Cerebellar cortex (tissue), 1 donor: ENCODE results near the gene SOAT2.

ENCODE experiments used
- DNase-seq: peaks from one replicate; pipeline ENCODE4 v3.0.0-alpha.2; 2015; ENCODE audit warnings: low spot score

SOAT2 gene, protein sequence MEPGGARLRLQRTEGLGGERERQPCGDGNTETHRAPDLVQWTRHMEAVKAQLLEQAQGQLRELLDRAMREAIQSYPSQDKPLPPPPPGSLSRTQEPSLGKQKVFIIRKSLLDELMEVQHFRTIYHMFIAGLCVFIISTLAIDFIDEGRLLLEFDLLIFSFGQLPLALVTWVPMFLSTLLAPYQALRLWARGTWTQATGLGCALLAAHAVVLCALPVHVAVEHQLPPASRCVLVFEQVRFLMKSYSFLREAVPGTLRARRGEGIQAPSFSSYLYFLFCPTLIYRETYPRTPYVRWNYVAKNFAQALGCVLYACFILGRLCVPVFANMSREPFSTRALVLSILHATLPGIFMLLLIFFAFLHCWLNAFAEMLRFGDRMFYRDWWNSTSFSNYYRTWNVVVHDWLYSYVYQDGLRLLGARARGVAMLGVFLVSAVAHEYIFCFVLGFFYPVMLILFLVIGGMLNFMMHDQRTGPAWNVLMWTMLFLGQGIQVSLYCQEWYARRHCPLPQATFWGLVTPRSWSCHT

DNA sequence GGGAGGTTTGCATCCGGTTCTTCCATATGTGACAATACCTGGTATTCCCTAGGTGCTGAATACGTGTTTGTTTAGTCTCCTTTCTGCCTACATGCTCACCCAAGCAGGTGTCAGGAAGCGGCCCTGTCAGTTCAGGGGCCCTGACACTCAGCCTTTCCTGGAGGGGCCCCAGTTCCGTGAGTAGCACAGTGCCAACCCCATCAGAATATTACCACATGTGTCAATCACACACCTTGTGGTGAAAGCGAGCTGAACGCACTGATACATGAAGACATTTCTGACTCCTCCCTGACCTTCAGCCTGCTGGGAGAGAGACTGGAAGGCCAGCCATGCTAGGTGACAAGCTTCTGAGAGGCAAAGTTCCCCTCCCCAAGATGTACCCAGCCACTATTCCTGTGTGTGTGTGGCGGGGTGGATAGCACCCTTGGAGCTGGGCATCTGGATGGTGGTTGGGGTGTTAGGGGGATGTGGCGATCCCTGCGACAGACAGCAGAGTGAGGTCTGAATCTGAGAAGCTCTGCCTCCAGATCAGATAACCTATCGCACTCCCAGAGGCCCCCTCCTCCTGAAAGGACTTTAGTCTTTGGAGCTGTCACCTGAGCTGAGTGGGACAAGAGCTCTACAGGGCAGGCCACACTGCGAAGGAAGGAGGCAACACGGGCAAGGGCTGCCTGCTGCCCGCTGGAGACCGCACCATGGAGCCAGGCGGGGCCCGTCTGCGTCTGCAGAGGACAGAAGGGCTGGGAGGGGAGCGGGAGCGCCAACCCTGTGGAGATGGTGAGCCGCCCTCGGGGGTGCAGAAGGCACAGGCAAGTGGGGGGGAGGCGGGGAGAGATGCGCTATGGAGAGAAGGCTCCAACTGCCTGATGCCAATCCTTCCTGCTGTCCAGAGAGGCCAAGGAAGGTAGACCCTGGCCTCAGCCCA, at the start of gene SOAT2:
TSS of gene SOAT2 (plus strand) at position 604 of the 925 bp plus-strand sequence. CDS start at position 696, 92 bp downstream.
- no peak for DNase-seq

DNA sequence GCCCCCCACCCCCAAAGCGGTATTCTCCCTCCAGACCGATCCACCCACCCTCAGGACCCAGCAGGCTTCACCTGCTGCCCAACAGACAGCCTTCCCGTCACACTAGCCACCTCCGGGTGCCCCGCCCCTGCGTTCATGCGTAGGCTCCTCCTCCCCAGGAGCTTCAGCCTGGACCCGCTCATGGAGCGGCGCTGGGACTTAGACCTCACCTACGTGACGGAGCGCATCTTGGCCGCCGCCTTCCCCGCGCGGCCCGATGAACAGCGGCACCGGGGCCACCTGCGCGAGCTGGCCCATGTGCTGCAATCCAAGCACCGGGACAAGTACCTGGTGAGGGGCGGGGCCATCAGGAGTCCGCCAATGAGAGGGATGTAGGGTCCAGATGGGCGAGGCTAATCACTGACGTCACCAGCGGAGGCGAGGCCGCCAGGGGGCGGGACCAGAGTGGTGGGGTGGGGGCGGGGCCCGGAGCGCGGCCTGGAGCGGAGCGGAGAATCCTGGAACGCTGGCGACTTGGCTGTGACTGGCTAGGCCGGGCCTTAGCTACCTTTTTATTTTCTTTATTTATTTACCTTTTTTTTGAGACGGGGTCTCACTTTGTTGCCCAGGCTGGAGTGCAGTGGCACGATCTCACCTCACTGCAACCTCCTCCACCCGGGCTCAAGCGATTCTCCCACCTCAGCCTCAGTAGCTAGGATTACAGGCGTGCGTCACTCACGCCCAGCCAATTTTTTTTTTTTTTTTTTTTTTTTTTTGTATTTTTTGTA, 49.0 kb upstream of the SOAT2 start:
- peak; percentile 98 for DNase-seq

DNA sequence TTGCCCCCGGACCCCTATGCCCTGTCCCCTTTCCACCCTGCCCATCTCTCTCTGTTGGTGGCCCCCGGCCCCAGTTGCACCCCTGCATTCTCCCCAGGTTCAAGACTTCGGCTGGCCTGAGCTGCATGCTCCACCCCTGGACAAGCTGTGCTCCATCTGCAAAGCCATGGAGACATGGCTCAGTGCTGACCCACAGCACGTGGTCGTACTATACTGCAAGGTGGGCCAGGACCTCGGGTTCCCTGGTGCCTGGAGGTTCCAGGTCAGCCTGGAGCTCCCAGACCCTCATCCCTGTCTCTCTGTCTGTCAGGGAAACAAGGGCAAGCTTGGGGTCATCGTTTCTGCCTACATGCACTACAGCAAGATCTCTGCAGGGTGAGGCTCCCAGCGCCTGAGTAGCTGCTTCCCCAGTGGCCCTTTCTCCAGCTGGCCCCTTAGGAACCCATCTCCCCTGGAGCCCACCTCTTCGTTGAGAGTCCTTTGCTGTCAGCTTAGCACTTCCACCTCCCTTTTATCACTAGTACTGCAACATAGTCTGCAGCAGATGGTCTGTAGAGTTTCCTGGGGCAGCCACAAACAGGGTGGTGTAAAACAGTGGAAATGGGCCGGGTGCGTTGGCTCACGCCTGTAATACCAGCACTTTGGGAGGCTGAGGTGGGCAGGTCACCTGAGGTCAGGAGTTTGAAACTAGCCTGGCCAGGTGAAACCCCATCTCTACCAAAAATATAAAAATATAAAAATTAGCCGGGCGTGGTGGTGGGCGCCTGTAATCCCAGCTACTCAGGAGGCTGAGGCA, 47.6 kb upstream of the SOAT2 start:
- no peak for DNase-seq

DNA sequence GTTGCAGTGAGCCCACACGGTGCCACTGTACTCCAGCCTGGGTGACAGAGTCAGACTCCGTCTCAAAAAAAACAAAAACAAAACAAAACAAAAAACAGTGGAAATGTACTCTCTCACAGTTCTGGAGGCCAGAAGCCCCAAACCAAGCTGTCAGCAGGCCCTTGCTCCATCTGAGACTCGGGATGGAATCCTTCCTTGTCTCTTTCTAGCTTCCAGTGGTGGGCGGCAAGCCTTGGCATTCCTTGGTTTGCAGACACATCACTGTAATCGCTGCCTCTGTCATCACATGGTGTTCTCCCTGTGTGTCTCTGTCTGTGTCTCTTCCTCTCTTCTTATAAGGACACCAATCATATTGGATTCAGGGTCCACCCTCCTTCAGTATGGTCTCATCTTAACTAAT, 47.0 kb upstream of the SOAT2 start:
- no peak for DNase-seq

DNA sequence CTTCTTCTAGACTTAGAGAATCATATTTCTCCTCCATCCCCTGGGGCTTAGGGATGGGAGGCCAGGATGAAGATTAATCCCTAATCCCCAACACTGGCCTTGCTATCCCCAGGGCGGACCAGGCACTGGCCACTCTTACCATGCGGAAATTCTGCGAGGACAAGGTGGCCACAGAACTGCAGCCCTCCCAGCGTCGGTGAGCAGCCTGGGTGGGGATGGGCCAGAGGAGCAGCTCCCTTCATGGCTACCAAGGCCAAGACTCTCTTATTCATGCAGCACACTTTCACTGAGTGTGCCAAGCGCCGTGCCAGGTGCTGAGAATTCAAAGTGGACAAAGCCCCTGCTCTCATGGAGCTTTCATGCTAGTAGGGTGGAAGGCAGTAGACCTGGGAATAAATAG, 46.4 kb upstream of the SOAT2 start:
- no peak for DNase-seq

DNA sequence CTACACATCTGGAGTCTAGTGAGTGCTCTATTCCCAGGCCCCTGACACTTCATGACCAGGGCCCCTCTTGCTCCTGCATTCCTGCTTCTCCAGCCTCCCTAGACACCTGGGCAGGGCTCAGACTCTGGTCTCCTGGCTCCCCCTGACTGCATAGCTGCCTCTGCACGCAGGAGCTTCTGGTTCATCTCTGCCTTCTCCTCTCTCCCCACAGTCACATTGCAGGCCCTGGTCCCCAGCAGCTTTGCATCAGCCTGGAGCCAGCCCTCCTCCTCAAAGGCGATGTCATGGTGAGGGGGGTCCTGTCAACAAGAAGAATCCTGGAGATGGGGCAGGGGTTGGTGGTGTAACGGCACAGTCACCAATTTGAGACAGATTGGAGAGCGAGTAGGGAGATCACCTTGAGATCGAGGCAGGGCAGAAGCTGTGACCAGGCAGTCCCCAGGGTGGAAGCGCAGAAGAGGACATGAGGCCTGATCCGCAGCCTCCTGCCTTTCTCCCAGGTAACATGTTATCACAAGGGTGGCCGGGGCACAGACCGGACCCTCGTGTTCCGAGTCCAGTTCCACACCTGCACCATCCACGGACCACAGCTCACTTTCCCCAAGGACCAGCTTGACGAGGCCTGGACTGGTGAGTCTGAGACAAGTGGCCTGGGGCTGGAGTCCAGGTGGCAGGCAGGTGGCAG, 45.3 kb upstream of the SOAT2 start:
- DNase-seq, result no peak

DNA sequence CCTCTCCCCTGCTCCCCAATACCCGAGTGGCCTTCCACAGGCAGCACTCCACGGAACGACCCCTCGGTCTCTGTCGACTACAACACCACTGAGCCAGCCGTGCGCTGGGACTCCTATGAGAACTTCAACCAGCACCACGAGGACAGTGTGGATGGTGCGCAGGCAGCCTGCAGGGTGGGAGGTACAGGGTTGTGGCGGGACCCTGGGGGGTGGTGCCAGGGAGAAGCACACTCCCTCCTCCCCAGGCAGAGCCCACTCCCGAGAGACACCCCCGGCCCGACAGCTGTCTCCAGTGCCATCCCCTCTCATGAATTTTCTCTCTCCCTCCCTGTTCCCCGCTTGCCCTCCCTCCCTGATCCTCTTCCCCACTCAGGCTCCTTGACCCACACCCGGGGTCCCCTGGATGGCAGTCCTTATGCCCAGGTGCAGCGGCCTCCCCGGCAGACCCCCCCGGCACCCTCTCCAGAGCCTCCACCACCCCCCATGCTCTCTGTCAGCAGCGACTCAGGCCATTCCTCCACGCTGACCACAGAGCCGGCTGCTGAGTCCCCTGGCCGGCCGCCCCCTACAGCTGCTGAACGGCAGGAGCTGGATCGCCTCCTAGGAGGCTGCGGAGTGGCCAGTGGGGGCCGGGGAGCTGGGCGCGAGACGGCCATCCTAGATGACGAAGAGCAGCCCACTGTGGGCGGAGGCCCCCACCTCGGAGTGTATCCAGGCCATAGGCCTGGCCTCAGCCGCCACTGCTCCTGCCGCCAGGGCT, 44.4 kb upstream of the SOAT2 start:
- DNase-seq, result no peak

DNA sequence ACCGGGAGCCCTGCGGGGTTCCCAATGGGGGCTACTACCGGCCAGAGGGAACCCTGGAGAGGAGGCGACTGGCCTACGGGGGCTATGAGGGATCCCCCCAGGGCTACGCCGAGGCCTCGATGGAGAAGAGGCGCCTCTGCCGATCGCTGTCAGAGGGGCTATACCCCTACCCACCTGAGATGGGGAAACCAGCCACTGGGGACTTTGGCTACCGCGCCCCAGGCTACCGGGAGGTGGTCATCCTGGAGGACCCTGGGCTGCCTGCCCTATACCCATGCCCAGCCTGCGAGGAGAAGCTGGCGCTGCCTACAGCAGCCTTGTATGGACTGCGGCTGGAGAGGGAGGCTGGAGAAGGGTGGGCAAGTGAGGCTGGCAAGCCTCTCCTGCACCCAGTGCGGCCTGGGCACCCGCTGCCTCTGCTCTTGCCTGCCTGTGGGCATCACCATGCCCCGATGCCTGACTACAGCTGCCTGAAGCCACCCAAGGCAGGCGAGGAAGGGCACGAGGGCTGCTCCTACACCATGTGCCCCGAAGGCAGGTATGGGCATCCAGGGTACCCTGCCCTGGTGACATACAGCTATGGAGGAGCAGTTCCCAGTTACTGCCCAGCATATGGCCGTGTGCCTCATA, 43.7 kb upstream of the SOAT2 start:
- DNase-seq, result no peak

DNA sequence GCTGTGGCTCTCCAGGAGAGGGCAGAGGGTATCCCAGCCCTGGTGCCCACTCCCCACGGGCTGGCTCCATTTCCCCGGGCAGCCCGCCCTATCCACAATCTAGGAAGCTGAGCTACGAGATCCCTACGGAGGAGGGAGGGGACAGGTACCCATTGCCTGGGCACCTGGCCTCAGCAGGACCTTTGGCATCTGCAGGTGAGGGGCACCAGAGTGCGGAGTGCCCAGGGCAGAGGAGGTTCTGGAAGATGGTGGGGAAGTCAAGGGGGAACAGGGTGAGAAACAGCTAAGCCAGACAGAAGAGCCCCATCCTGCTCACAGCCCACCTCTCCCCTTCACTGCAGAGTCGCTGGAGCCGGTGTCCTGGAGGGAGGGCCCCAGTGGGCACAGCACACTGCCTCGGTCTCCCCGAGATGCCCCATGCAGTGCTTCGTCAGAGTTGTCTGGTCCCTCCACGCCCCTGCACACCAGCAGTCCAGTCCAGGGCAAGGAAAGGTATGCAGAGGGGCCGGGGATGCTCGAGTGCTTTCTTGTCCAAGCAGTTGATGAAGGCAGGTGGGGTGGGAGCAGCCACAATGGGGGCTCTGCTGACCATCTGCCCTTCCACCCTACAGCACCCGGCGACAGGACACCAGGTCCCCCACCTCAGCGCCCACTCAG, 43.1 kb upstream of the SOAT2 start:
- no peak for DNase-seq

DNA sequence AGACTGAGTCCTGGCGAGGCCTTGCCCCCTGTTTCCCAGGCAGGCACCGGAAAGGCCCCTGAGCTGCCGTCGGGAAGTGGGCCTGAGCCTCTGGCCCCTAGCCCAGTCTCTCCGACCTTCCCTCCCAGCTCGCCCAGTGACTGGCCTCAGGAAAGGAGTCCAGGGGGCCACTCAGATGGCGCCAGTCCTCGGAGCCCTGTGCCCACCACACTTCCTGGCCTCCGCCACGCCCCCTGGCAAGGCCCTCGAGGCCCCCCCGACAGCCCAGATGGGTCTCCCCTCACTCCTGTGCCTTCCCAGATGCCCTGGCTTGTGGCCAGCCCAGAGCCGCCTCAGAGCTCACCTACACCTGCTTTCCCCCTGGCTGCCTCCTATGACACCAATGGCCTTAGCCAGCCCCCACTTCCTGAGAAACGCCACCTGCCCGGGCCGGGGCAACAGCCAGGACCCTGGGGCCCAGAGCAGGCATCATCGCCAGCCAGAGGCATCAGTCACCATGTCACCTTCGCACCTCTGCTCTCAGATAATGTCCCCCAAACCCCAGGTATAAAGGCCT, 42.5 kb upstream of the SOAT2 start:
- DNase-seq, result no peak

DNA sequence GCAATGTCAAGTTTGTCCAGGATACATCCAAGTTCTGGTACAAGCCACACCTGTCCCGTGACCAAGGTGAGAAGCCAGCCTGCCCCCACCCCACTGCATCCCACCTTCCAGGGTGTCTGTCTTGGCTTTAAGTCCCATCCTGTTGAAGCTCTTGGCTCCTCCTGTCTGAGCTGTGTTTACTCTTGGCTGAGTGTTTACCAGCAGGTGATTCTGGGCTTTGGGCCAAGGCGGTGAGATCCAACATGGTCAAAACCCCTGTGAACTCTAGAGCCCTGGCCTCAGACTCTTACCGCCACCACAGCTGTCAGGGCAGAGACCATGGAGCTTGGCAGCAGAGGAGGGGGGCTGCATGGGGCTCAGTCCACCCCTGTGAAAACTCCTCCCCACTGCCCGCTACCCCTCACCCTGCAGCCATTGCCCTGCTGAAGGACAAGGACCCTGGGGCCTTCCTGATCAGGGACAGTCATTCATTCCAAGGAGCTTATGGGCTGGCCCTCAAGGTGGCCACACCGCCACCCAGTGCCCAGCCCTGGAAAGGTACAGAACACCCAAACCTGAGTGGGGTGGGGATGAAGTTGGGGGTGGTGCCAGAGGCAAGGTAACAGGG, 41.8 kb upstream of the SOAT2 start:
- DNase-seq, result peak; percentile 68

DNA sequence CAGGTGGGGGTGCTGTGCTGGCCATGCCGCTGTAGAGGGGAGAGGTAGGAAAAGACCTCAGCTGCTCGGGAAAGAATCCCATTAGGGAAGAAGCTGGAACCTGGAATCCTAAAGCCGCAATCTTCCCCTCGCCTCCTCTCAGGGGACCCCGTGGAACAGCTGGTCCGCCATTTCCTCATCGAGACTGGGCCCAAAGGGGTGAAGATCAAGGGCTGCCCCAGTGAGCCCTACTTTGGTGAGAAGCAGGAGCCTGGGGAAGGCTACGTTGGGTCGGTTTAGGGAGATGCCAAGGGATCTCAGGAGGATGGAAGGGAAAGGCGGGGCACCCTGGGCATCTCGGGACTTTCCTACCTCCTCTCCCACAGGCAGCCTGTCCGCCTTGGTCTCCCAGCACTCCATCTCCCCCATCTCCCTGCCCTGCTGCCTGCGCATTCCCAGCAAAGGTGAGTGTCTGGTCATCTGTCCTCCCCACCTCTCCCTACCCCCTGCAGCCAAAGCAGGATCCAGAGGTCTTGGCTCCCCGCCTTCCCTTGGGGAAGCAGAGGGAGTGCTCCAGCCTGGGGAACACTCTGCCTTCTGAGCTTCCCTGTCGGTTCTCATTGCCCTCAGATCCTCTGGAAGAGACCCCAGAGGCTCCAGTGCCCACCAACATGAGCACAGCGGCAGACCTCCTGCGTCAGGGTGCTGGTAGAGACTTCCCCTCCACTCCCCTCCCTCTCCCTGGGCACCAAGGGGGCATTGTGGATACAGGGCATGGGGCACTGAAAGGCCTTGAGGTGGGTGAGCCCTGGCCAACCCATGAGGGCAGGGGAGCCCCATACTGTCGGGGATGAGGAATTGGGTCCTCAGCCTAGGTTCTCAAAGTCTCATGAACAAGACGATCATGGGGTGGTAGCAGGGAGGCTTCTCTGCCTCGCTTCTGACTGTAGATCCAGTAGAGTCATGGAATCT, 41.0 kb upstream of the SOAT2 start:
- DNase-seq, result no peak

DNA sequence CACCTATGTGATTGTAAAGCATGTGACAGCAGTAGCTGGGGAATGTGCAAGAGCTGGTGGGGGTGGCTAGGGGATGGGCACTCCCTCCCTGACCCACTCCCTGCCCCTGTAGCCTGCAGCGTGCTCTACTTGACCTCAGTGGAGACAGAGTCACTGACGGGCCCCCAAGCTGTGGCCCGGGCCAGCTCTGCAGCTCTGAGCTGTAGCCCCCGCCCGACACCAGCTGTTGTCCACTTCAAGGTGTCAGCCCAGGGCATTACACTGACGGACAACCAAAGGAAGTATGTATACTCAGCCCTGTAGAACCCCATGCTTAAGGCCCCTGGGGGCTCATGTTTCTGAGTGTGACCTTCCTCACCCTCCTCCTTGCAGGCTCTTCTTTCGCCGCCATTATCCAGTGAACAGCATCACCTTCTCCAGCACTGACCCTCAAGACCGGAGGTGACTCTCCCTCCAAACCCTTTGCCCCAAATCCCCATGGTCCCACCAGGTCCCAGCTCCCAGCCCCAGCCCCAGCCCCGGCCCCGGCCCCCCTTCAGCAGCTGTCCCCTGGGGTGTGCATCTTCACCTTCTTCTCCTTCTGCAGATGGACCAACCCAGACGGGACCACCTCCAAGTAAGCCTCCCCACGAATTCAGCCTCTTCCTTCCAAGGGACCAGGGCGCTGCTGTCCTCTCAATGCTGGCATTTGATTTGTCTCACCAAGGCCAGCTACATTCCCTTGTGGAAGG, 40.1 kb upstream of the SOAT2 start:
- no peak for DNase-seq

DNA sequence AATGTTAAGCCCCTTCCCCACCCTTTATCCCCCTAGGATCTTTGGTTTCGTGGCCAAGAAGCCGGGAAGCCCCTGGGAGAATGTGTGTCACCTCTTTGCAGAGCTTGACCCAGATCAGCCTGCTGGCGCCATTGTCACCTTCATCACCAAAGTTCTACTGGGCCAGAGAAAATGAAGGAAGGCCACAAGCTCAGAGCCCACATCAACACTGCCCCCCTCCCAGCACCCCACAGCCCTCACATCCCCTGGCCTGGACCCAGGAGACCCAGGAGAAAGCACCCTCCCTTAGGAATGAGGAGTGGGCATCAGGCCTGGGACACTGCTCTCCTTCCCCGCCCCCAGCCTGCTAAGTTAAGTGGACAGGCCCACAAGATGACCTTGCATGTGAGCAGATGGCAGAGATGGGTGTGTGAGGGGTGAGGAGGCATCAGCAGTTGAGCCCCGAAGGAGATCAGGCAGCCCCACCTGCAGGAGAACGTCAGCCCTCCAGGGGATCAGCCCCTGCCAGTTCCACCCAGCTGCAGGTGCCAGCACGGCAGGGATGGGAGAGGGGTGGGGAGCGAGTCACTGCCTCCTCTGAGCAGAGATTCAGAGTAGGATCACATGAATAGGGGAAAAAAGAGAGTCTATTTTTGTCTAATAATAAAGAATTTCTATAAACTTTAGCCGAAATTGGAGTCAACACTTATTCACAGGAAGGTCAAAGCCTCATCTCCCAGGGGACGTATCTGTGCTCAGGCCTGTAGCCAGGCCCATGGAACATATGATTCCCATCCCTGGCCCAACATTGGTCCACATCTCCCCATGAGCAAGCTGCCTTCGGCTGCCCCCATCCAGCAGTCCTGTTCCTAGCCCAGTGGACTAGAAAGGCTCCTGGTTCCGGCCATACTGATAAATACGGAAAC, 39.3 kb upstream of the SOAT2 start:
- DNase-seq, result no peak
